ENCODE measurements around the gene PCYT2.
"Not testable (repeated sequence)": the region's sequence is repeated elsewhere in the genome, so short reads cannot be mapped to it uniquely, and the experiment has no call there.

PCYT2 gene

DNA sequence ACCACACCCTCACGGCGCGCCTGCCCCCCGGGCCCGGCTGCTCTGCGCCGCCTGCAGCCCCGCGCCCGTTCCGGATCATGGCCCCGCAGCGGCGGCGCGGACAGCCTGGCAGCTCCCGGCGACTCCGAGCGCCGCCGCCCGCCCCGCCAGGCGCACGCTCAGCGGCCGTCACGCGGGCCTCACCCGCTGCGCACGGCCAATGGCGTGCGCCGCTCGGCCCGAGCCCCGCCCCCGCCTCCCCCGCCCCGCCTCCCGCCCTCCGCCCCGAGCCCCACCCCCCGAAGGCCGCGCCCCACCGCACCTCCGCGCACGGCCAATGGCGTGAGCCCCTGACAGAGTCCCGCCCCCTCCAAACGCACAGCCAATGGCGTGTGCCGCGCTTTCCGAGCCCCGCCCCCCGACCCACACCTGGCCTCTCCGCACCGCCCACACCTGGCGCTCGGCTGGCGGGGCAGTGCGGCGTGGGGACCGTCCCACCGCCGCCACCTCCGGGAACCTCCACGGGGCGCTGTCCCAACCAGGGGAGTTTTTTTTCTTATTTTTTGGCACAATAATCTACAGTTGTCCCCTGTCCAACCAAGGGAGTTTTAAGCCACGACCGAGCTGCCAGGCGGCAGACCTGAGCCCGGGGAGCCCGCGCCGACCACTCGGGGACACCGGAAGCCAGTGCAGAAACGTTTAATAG, at the start of gene PCYT2:
PCYT2 (minus strand) TSS at position 123 of the 685 bp plus-strand sequence; CDS start at position 79, 44 bp downstream.
- DNase-seq, result peak; percentile 91

DNA sequence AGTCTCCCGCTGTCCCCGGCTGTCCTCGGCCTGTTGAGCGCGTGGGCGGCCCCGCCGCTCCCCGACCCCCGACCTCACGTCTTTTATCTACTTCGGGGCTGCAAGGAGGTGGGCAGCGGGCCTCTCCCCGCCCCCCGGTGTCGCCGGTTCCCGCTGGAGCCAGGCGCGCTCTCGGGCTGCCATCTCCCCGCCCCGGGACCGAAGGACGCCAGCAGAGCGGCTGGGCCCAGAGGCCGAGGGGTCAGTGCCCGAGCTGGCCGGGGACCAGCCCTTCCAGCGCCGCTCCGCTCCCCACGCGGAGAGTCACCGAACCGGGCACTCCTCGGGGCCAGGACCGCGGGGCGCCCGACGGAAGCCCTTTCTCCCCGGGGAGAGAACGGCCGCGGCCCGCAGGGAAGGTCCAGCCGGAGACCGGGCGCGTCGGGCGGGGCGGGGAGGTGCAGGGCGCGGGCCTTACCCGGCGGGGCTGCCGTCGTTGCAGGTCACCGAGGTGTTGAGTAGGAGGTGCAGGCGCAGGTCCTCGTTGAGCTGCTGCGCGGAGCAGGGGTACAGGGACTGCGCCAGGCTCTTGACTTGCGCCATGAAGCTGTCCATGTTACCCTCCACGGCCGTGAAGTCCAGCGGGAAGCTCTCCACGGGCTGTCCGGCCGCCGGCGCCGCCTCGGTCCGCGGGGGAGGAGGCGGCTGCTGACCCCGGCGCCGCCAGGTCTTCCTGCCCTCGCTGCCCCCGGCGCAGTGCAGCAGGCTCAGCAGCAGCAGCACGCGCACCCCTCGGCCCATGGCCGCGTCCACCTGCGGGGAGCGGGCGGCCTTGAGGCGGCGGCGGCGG, 49.1 kb upstream of the PCYT2 start:
- DNase-seq, result no peak

DNA sequence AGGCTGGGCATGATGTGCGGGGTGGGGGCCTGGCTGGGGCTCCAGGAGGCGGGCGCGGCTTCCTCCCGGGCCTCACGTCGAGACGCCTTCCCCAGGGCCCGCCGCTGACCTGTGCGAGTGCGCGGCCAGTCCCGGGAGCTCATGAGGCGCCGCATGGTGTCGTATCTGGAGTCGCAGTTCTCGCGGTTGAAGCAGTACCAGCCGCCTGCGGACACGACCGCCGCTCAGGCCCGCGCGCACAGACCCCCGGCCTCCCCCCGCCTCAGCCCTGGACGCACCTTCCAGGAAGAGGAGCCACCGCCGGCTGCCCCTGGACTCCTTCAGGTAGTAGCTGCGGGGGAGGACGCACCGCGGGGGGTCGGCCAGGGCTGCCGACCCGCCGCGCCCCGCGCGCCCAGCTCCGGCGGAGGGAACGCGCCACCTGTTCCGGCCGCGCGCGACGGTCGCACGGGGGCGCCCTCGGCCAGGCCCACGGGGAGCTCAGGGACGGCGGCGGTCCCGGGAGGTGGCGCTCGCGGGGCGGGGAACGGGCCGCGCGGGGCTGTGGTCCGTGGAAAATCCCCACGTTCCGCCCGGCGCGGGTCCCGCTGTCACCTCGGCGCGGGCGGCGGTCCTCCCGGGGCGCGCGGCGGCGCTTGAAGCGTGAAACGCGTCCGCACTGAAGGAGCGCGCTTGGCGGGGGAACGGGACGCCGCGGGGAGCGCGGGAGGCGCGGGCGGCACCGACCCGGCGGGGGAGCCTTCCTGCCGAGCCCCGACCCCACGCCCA, 48.3 kb upstream of the PCYT2 start:
- no peak for DNase-seq

DNA sequence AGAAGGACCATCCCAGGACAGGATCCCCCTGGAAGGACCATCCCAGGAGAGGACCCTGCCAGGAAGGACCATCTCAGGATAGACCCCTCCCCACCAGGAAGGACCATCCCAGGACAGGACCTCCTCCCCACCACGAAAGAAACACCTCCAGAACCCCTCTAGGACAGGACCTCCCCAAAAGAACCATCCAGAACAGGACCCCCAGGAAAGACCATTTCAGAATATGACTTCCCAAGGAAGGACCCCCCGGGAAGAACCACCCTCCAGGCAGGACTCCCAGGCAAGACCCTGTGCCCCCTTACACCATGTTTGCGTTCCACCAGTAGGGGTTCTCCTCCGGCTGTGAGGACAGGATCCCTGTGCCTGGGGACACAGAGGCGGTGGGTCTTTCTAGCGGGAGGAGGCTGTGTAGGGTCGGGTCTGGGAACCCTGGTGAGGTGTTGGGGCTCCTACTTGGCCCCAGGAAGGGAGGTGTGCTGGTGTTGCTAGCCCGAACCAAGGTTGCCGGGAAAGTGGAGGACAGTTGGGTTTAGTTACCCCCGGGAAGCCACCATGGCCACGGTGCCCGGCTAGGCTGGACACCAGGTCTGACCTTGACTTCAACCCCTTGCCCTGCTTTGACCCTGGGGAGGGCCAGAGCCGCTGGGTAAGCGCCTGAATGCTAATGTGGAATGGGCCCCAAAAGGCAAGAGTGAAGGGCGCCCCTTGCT, 47.6 kb upstream of the PCYT2 start:
- no peak for DNase-seq

DNA sequence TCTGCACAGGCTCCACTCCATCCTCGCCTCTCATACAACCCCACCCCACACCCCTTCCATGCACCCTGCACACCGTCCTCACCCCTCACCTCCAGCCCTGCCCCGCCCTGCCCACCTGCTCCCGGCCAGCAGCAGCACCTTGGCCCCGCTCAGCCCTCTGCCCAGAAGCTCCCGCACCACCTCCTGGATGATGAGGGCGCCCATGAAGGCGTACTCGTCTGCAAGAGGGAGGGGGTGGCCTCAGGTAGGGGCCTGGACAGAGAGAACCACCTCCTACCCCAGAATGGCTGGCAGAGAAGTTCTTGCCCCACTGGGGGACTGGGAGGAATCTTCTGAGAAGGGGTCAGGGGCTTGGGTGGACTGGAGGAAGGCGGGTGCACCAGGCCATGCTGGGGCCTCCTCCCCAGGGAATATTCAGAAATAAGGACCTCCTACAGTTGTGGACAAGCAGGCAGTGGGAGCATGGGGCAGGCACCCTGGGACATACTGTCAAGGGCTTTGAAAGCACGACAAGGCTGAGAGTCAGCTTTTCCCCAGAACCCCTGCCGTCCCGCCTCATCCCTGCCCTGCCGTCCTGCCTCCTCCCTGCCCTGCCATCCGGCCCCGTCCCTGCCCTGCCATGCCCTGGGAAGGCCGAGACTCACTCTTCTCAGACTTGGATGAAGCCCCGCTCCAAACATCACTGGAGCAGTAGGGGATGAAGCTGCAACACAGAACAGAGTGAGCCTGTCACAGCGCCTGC, 46.7 kb upstream of the PCYT2 start:
- no peak for DNase-seq

DNA sequence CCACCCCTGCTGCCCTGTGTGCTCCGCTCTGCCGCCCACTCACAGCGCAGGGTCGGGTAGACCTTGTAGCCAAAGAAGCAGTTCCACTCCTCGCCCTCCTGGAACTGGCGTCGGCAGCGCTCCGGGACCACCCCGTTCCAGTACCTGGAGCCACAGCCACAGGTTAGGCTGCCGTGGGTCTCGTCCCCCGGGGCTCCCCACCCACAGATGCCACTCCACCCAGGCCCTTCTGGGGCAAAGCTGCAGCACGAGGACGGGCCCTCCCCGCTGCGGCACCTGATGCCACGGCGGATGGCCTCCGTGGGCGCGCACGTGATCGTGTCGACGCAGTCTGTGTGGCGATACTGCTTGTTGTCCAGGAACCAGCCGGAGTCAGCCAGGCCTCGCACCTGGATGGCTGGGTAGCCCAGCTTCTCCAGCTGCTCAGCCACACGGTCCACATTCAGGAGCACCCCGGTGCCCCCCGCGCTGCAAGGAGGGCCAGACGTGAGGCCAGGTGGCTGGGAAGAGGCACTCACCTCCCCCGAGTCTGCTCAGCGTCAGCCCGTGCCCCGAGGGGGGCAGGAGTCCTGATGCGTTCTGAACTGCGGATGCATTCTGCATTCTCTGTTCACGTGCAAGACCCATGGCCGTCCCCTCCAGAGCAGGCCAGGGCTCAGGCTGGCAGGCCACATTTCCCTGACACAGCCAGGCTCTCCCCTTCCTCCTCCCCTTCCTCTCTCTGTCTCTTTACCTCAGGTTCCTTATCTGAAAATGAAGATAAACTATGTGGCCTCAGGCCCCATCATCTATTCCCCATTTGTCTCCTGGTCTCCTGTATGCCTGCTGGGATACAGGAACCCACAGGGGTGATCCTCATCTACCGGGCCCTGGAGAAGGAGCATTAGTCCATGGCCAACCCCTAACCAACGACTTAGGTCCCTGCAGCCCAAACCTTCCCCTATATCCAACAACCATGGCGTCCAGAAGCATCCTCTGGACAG, 45.7 kb upstream of the PCYT2 start:
- DNase-seq, result no peak

DNA sequence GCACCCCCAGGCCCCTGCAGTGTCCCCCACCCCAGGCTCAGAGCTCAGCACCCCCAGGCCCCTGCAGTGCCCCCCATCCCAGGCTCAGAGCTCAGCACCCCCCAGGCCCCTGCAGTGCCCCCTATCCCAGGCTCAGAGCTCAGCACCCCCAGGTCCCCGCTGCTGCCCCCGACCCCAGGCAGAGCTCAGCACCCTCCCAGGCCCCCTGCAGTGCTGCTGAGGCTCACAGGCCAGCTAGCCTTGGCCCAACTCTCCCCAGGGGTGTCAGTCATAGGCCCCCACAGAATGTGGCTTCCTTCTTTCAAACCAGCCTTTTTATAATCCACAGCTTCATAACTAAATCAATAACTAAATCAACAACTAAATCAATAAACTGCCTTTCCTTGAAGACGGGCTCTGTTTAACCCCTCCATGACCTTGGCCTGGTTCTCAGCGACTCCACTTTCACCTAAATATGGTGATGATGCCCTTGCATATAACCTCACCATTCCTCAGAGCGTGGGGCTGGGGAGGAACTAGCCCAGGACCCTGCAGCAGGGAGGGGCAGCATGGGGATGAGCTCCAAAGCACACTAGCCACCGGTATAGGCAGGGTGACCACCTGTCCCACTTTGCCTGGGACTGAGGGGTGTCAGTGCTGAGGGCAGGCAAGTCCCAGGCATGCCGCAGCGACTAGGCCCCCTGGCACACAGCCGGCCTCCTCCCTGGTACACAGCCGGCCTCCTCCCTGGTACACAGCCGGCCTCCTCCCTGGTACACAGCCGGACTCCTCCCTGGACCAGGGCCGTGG, 44.8 kb upstream of the PCYT2 start:
- no peak for DNase-seq

DNA sequence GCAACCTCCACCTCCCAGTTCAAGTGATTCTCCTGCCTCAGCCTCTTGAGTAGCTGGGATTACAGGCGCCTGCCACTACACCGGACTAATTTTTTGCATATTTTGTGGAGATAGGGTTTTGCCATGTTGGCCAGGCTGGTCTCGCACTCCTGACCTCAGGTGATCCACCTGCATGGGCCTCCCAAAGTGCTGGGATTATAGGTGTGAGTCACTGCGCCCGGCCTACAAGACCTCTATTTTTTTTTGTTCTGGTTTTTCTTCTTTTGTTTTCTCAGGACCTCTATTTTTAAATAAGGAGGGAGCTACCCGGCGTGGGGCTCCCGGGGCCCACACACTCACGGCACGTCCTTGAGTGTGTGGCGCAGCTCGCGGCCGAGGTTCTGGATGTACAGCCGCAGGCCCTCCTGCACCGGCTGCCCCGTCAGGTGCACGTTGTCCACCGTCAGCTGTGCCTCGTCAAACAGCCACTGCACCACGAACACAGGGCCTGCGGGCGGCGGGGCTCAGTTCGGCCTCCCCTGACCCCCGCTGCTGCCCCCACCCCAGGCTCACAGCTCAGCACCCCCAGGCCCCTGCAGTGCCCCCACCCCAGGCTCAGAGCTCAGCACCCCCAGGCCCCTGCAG, 44.0 kb upstream of the PCYT2 start:
- no peak for DNase-seq

DNA sequence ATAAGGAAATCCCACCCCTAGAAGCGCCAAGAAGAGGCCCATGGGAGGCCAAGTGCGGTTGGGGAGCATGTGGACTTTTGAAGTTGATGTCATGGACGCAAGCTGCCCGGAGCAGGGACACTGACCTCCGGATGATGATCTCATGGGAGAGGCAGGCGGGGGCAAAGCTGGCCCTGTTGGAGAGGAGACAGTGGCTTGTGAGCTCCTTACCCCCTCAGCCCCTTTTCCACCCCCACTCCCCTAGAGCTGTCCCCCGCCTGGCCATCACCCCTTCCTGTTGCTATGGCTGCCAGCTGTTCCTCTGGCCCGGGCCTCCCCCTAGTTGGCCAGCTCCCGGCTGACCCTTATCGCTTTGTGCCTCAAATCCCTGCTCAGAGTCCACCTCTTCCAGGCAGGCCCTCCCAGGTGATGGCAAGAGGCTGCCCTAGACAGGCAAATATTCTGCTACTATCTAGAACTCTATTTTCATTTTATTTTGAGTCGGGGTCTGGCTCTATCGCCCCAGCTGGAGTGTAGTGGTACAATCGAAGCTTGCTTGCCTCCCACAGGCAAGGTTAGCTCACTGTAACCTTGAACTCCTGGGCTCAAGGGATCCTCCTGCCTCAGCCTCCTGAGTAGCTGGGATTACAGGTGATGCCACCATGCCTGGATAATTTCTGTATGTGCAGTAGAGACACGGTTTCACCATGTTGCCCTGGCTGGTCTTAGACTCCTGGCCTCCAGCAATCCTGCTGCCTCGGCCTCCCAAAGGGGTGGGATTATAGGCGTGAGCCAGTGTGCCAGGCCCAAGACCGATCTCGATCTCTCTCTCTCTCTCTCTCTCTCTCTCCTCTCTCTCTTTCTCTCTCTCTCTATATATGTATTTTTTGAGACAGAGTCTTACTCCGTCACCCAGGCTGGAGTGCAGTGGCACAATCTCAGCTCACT, 43.2 kb upstream of the PCYT2 start:
- no peak for DNase-seq

DNA sequence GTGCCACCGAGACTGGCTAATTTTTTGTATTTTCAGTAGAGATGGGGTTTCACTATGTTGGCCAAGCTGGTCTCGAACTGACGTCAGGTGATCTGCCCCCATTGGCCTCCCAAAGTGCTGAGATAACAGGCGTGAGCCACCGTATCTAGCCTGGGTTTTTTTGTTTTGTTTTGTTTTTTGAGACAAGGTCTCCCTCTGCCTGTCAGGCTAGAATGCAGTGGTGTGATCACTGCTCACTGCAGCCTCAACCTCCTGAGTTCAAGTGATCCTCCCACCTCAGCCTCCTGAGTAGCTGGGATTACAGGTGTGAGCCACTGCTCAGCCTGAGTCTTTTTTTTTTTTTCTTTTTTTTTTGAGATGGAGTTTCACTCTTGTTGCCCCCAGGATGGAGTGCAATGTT, 42.2 kb upstream of the PCYT2 start:
- not testable (repeated sequence) for DNase-seq

DNA sequence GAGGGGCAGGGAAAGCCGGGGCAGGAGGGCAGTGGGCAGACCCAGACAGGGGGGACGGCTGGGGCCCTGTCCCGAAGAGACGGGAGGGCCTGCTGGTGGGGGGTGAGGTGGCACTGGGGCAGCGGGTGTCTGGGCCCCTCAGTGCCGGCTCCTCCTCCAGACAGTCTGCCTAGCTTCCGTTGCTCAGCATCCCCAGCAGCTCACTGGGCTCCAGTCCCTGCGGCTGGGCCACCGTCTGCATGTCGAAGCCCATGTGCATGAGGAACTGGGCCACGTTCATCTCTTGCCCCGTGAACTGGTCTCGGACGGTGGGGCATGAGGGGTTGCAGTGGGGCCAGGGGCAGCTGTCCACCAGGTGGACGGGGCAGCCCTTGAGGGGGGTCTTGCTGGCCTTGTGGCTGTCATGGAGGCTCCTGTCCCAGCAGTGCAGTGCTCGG, 41.6 kb upstream of the PCYT2 start:
- no peak for DNase-seq

DNA sequence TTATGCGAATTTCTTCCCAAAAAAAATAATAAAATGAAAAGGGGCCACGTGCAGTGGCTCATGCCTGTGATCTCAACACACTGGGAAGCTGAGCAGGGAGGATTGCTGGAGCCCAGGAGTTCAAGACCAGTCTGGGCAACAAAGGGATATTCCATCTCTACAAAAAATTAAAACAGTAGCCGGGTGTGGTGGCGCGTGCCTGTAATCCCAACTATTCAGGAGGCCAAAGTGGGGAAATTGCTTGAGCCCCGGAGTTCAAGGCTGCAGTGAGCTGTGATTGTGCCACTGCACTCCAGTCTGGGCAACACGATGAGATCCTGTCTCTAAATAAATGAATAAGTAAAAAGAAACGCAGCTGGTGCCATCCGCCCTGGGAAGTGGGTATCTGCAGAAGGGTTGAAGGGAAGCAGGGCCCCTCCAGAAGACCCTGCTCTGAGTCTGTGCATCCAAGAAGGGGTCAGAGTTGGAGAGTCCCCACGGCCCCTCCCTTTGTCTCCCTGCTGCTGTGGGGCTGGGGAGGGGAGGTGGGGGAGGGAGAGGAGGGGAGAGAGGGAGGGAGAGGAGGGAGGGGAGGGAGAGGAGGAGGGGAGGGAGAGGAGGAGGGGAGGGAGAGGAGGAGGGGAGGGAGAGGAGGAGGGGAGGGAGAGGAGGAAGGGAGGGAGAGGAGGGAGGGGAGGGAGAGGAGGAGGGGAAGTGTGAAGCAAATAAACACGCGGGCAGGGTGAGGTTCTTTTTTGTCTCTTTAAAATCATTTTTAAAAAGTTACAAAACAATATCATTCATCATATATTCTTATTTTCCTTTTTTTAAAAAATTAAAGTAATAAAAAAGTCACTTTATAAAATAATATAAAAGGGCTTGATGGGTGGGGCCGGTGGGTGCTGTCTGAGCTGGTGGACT, 40.8 kb upstream of the PCYT2 start:
- DNase-seq, result no peak

DNA sequence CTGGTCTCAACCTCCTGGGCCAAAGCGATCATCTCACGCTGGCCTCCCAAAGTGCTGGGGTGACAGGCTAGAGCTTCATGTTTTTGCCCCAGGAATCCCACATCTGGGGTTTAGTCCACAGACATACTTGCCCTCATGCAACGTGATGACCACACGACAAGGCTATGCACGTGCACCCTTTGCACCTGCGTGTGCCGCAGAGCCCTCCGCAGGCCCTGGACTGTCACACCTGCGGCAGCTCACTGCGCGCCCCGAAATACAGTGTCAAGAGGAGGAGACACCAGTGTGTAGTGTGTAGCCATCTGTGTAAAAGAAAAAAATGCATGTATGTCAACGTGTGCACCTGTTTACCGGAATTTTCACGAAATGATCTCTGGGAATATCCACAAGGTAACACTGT, 39.3 kb upstream of the PCYT2 start:
- DNase-seq, result no peak

DNA sequence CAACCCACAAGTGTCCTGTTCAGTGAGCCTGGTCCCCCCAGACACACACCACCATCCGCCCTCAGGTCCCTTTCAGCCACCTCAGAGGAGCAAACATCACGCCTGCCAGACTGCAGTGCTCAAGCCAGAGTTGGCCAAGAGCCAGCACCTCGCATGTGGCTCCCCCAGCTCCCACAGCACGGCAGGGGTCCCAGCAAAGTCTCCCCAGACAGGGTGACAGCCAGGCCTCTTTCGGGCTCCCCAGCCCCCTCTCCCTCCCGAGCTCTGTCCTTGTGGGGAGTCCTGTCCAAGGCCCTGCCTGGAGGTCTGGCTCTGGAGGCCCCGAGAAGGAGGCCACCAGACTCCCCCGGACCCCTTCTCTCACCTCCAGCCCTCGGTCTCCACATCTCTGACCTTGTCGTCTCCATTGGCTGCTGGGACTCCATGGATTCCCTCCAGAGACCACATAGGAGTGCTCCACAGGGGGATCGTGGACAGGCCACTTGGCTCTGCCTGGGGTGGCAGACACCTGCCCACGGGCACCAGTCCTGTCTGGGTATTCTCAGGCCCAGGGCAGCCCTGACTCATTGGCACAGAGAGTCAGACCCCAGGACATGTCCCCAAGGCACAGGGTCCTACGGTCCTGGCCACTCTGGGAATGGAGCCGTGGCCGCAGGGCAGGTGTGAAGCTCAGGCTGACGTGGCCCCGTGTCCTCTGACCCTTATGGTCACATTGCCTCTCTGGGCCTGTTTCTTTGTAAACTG, 37.6 kb upstream of the PCYT2 start:
- DNase-seq, result no peak

DNA sequence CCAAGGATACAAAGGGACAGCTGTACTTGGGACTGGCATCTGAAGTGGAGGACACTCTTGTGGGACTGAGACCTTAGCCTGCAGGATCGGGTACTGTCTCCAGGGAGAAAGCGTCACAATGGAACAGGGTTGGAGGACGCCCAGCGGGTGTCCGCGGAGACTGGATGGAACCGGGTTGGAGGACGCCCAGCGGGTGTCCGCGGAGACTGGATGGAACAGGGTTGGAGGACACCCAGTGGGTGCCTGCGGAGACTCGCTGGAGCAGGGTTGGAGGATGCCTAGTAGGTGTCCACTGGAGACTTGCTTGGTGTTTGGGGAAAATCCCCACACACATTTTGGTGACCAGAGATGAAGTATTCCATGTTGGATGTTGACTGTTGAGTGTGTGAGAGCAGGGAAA, 36.0 kb upstream of the PCYT2 start, which contains the start of gene MYADML2:
MYADML2 (minus strand) TSS at position 45 of the 400 bp plus-strand sequence. CDS start 5,492 bp downstream, outside the sequence.
- DNase-seq, result no peak

DNA sequence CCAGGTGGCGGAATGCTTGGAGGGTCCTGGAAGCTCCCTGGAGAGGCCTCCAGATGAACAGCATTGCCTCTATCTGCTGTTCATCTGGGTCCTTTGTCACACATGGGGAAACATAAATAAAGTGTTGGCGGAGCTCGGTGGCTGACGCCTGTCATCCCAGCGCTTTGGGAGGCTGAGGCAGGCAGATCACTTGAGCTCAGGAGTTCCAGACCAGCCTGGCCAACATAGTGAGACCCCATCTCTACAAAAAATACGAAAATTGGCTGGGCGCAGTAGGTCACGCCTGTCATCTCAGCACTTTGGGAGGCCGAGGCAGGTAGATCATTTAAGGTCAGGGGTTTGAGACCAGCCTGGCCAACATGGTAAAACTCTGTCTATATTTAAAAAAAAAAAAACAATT, 33.7 kb upstream of the PCYT2 start:
- DNase-seq, result no peak
